ENCODE measurements around the gene ZNF768.
"Not testable (repeated sequence)": the region's sequence is repeated elsewhere in the genome, so short reads cannot be mapped to it uniquely, and the experiment has no call there.

GRCh38 chr16:30539986-30540526 lies 13.7 kb upstream of the ZNF768 start:
- not testable (repeated sequence) for TF ChIP-seq EZH2phosphoT487 (IDR thresholded peaks at IDR 0.05; ENCODE audit: borderline replicate concordance, low read length); CTCF (IDR thresholded peaks at IDR 0.05; ENCODE audit: low read depth, low read length, poor library complexity, severe bottlenecking)
